IMR-90 (cell line): ENCODE results near the gene RUNDC3A. TPM values are rescaled to one million over a fixed set of nuclear protein-coding genes. Genes with fewer than 3 reads are reported as not detected.

Experiments used
- ATAC-seq: fragments of 200-7000 bp; cut with Tn5 transposase; 2 replicates; pipeline ENCODE4 v1.9.1; 2020; ENCODE audit warnings: low read depth, mild to moderate bottlenecking, moderate library complexity
- BruUV-seq: library from RNA; stranded (reverse); fragments of 400-500 nt; replicated peaks from 2 replicates; lab custom pipeline; 2021; lab: Mats Ljungman, UMichigan
- CTCF ChIA-PET: fragments of 300-600 bp; formaldehyde crosslinking; extraction: SDS; loops from one replicate; lab custom pipeline; 2021; ENCODE audit warnings: antibody characterized with exemption; lab: Yijun Ruan, JAX
- POLR2A ChIA-PET: fragments of 300-600 bp; sonication (Branson Sonifier 250); formaldehyde crosslinking; loops from one replicate; lab custom pipeline; 2022; ENCODE audit warnings: antibody characterized with exemption; ENCODE audit not compliant: unreplicated experiment; lab: Charles Lee
- DNase-seq: peaks from one replicate; pipeline ENCODE4 v3.0.0; 2013
- H2AFZ ChIP-seq: replicated peaks from 2 replicates; pipeline ENCODE3; 2013; ENCODE audit warnings: low read length, mild to moderate bottlenecking; ENCODE audit not compliant: poor library complexity
- H2AK5ac ChIP-seq: 2 replicates; pipeline ENCODE4 v1.6.1; 2013; ENCODE audit warnings: low read depth, low read length, inconsistent platforms
- H2AK9ac ChIP-seq: replicated peaks from 2 replicates; pipeline ENCODE3; 2013; ENCODE audit warnings: mild to moderate bottlenecking, low read depth, low read length, moderate library complexity; ENCODE audit not compliant: poor library complexity
- H2BK120ac ChIP-seq: 2 replicates; pipeline ENCODE4 v1.6.1; 2013; ENCODE audit warnings: low read depth, low read length, inconsistent platforms
- H2BK15ac ChIP-seq: 3 replicates; pipeline ENCODE4 v1.6.1; 2013; ENCODE audit warnings: low read depth, low read length, inconsistent platforms
- H2BK20ac ChIP-seq: 2 replicates; pipeline ENCODE4 v1.6.1; 2013; ENCODE audit warnings: low read depth, mild to moderate bottlenecking, inconsistent platforms, low read length, moderate library complexity
- H2BK5ac ChIP-seq: 2 replicates; pipeline ENCODE4 v1.6.1; 2013; ENCODE audit warnings: mild to moderate bottlenecking, low read depth, low read length, inconsistent platforms; ENCODE audit not compliant: poor library complexity, severe bottlenecking
- H3K14ac ChIP-seq: replicated peaks from 2 replicates; pipeline ENCODE4 v1.6.1; 2013; ENCODE audit warnings: low read depth, low read length, inconsistent platforms
- H3K18ac ChIP-seq: 2 replicates; pipeline ENCODE4 v1.6.1; 2013; ENCODE audit warnings: low read depth, low read length, control low read depth
- H3K23ac ChIP-seq: 2 replicates; pipeline ENCODE4 v1.6.1; 2013; ENCODE audit warnings: low read depth, low read length, inconsistent platforms
- H3K27ac ChIP-seq: 2 replicates; pipeline ENCODE4 v1.5.1; 2013; ENCODE audit warnings: mild to moderate bottlenecking, control low read depth, low read length; ENCODE audit not compliant: insufficient read depth
- H3K27me3 ChIP-seq: 2 replicates; pipeline ENCODE4 v1.6.1; 2013; ENCODE audit warnings: low read length; ENCODE audit not compliant: control insufficient read depth, insufficient read depth
- H3K36me3 ChIP-seq: 2 replicates; pipeline ENCODE4 v1.6.1; 2013; ENCODE audit warnings: low read length, mixed read lengths; ENCODE audit not compliant: control insufficient read depth, insufficient read depth
- H3K4ac ChIP-seq: 2 replicates; pipeline ENCODE4 v1.6.1; 2013; ENCODE audit warnings: low read depth, low read length, inconsistent platforms
- H3K4me1 ChIP-seq: 2 replicates; pipeline ENCODE4 v1.6.1; 2013; ENCODE audit warnings: low read length, mixed read lengths; ENCODE audit not compliant: control insufficient read depth, insufficient read depth
- H3K4me2 ChIP-seq: 2 replicates; pipeline ENCODE4 v1.6.1; 2013; ENCODE audit warnings: low read depth, mild to moderate bottlenecking, control low read depth, low read length, moderate library complexity
- H3K4me3 ChIP-seq: 2 replicates; pipeline ENCODE4 v1.5.1; 2013; ENCODE audit warnings: low read depth, mild to moderate bottlenecking, control low read depth, low read length, moderate library complexity; ENCODE audit not compliant: insufficient read depth
- H3K56ac ChIP-seq: 2 replicates; pipeline ENCODE4 v1.6.1; 2013; ENCODE audit warnings: low read length, inconsistent platforms; ENCODE audit not compliant: insufficient read depth; ENCODE audit errors: extremely low read depth
- H3K79me1 ChIP-seq, 2 experiments: 2 replicates each; pipeline ENCODE4 v1.6.1; 2013; ENCODE audit warnings: low read length in 2 of 2, inconsistent platforms in 1 of 2, low read depth in 1 of 2
- H3K9ac ChIP-seq: 2 replicates; pipeline ENCODE4 v1.6.1; 2013; ENCODE audit warnings: low read depth, low read length, control low read depth
- H3K9me1 ChIP-seq: 2 replicates; pipeline ENCODE4 v1.6.1; 2013; ENCODE audit warnings: low read length, inconsistent platforms; ENCODE audit not compliant: insufficient read depth
- H3K9me3 ChIP-seq: 2 replicates; pipeline ENCODE4 v1.6.1; 2013; ENCODE audit warnings: low read length; ENCODE audit not compliant: control insufficient read depth, insufficient read depth
- H4K20me1 ChIP-seq: 2 replicates; pipeline ENCODE4 v1.6.1; 2013; ENCODE audit warnings: low read length, inconsistent platforms; ENCODE audit not compliant: insufficient read depth
- H4K5ac ChIP-seq: 2 replicates; pipeline ENCODE4 v1.6.1; 2013; ENCODE audit warnings: mild to moderate bottlenecking, low read depth, low read length, control low read depth
- H4K8ac ChIP-seq, 2 experiments: 2 replicates each; pipeline ENCODE4 v1.6.1; 2013; ENCODE audit warnings: low read depth in 2 of 2, low read length in 2 of 2, control low read depth in 1 of 2, inconsistent platforms in 1 of 2
- H4K91ac ChIP-seq: 2 replicates; pipeline ENCODE4 v1.6.1; 2013; ENCODE audit warnings: low read depth, low read length, inconsistent platforms; ENCODE audit not compliant: insufficient read depth
- CTCF ChIP-seq: conservative IDR thresholded peaks from 2 replicates; pipeline ENCODE4 v1.5.1; 2012; ENCODE audit warnings: mild to moderate bottlenecking, low read depth, low read length, improper control_type of control experiment
- WGBS, 2 experiments: methylation state at CpG; one replicate each; pipeline versions ENCODE4 v1.1.5 to v1.1.7; 2013; ENCODE audit warnings: missing lambda C conversion rate in 2 of 2; ENCODE audit not compliant: insufficient read length in 1 of 2; ENCODE audit errors: extremely low coverage in 2 of 2; 5-methylcytosine and 5-hydroxymethylcytosine counted together
- dilution Hi-C: fragments of 300-500 bp; cut with HindIII; formaldehyde crosslinking; loops from one replicate; pipeline ENCODE4 v1.14.3; 2018; ENCODE audit warnings: low sequenced_read_pairs; ENCODE audit not compliant: unreplicated experiment
- in situ Hi-C: fragments of 300-500 bp; cut with MboI; formaldehyde crosslinking; loops from 3 replicates; pipeline ENCODE4 v1.14.3; 2019; ENCODE audit warnings: low sequenced_read_pairs, inconsistent platforms, mixed read lengths
- intact Hi-C: fragments of 100-400 bp; cut with micrococcal nuclease; formaldehyde crosslinking; loops from 2 replicates; pipeline ENCODE4 v1.10.0; 2022
- polyA plus RNA-seq, 3 experiments: library from polyadenylated mRNA; depleted of rRNA; stranded (reverse); fragments of >200 nt; gene quantifications; 2 replicates each; pipeline ENCODE4 v1.2.3, GENCODE V29; 2012; ENCODE audit warnings: low replicate concordance in 1 of 3
- total RNA-seq: library from RNA; depleted of rRNA; stranded (reverse); fragments of >200 nt; gene quantifications from 2 replicates; pipeline ENCODE4 v1.2.3, GENCODE V29; 2012

RUNDC3A gene
- total and polyA plus RNA-seq, 2 of the 4 experiments (the other 2 are of a cell fraction), result under 0.01 to 0.34 TPM

DNA sequence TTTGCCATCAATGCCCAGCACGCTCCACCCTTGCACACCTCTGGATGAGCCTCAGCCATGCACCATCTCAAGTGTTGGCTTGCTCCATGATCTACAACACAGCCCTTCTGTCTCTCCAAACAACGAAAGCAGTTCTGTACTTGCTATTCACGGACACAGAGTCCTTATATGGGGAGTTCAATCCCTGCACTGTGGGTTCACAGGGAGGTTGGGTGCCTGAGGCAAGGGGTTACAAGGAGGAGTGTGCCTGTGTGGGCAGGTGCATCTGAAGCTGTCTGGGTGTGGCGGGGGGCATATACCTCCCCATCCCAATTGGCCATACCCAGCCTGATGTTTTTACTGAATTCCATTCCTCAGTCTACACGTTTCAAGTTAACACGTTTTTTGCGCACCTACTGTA is 5.6 kb downstream of the RUNDC3A start:
- TF ChIP-seq CTCF, result no peak
- H3K4me1 ChIP-seq, result peaks cover 4% of the 10 kb centered on the region; the same call in 1 of the 2 replicates
- DNase-seq (no peak), ATAC-seq (no peak)
- in situ Hi-C loops (no loop called here), intact Hi-C loops (no loop called here), dilution Hi-C loops (no loop called here)
- H3K36me3 ChIP-seq, result no peaks in the 10 kb centered on the region
- no peak overlapping the region for H2BK15ac ChIP-seq
- H3K9me3 ChIP-seq, result peaks cover 5% of the 10 kb centered on the region
- no peak overlapping the region for H3K27ac ChIP-seq
- H2AK9ac ChIP-seq, result no peak overlapping the region
- H3K23ac ChIP-seq, result no peak overlapping the region
- POLR2A ChIA-PET, result no interaction called here
- no peak overlapping the region for H3K9ac ChIP-seq
- no peak overlapping the region for H3K4me2 ChIP-seq
- H3K27me3 ChIP-seq, result peaks cover 71% of the 10 kb centered on the region
- no peak overlapping the region for H4K5ac ChIP-seq
- H4K91ac ChIP-seq, result no peak overlapping the region
- H2BK120ac ChIP-seq, result no peak overlapping the region
- no peak overlapping the region for H2AK5ac ChIP-seq
- H3K9me1 ChIP-seq, result no peaks in the 10 kb centered on the region; the same call in 1 of the 2 replicates
- no peak overlapping the region for H2BK20ac ChIP-seq
- H3K56ac ChIP-seq, result no peak overlapping the region
- WGBS, 2 experiments, result 100% methylated on average over 1 of the region's 7 CpGs; no CpG with 5 or more reads in 1 of the 2 experiments
- no peak overlapping the region for H3K4me3 ChIP-seq
- H2BK5ac ChIP-seq, result no peak overlapping the region
- no peak overlapping the region for H3K14ac ChIP-seq
- BruUV-seq, result no TSS peak
- H3K79me1 ChIP-seq, result no peaks in the 10 kb centered on the region
- no peak overlapping the region for H2AFZ ChIP-seq
- H3K18ac ChIP-seq, result no peak overlapping the region
- no peak overlapping the region for H3K4ac ChIP-seq
- H4K8ac ChIP-seq, result no peak overlapping the region
- H4K20me1 ChIP-seq, result peaks cover 4% of the 10 kb centered on the region; the same call in 1 of the 2 replicates
- CTCF ChIA-PET, result no interaction called here
